ENCODE results near the gene C3orf52.

DNA sequence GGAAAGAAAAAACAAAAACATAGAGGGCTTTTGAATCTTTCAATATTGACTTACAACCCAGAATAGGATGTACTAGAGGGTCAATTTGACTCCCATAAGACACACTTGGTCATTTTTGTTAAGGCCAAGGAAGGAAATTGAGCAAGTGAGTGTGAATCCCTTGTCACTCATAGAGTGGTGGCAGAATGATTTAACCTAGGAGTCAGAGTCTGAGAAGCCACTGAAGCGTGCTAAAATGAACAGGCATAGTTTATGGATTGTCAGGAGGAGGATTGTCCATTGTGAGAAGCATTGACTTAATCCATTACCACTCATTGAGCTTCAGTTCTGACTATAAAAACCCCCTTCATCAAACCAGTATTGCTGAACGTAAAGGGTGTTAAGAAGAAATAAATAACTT, 55.1 kb downstream of the C3orf52 start:
- TF ChIP-seq POLR2A (IDR thresholded peaks at IDR 0.05), result no peak
- TF ChIP-seq, protein P1, sequence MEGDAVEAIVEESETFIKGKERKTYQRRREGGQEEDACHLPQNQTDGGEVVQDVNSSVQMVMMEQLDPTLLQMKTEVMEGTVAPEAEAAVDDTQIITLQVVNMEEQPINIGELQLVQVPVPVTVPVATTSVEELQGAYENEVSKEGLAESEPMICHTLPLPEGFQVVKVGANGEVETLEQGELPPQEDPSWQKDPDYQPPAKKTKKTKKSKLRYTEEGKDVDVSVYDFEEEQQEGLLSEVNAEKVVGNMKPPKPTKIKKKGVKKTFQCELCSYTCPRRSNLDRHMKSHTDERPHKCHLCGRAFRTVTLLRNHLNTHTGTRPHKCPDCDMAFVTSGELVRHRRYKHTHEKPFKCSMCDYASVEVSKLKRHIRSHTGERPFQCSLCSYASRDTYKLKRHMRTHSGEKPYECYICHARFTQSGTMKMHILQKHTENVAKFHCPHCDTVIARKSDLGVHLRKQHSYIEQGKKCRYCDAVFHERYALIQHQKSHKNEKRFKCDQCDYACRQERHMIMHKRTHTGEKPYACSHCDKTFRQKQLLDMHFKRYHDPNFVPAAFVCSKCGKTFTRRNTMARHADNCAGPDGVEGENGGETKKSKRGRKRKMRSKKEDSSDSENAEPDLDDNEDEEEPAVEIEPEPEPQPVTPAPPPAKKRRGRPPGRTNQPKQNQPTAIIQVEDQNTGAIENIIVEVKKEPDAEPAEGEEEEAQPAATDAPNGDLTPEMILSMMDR (IDR thresholded peaks at IDR 0.05), result no peak

Measured in thyroid gland (tissue), 4 donors.